GM12874 (cell line): ENCODE measurements around the gene FCHSD2.

Experiments
- CTCF ChIP-seq: IDR thresholded peaks from 2 replicates; pipeline ENCODE4 v1.5.1; 2011; ENCODE audit warnings: low read depth, mild to moderate bottlenecking, control low read depth, low read length, moderate library complexity; ENCODE audit not compliant: insufficient read depth

FCHSD2 gene

GRCh38 chr11:72943664-72944063, 198.5 kb downstream of the FCHSD2 start:
- no peak for TF ChIP-seq CTCF

GRCh38 chr11:72940417-72940816, 201.7 kb downstream of the FCHSD2 start:
- no peak for TF ChIP-seq CTCF

GRCh38 chr11:72939031-72939430, 203.1 kb downstream of the FCHSD2 start:
- TF ChIP-seq CTCF, result no peak

GRCh38 chr11:72937439-72937838, 204.7 kb downstream of the FCHSD2 start:
- no peak for TF ChIP-seq CTCF

GRCh38 chr11:72935700-72936099, 206.4 kb downstream of the FCHSD2 start:
- TF ChIP-seq CTCF, result no peak

GRCh38 chr11:72932132-72932570, 210.0 kb downstream of the FCHSD2 start:
- no peak for TF ChIP-seq CTCF

- TF ChIP-seq CTCF, result no peak
Measured at GRCh38 chr11:72930008-72930407, 212.1 kb downstream of the FCHSD2 start.

GRCh38 chr11:72929256-72929655, 212.9 kb downstream of the FCHSD2 start:
- TF ChIP-seq CTCF, result no peak
